Activated CD4-positive, alpha-beta T cell treated with anti-CD3 and anti-CD28 coated beads, Interleukin-2, amount 10 ng/mL, durations not matched to agents 24 days and 14 days (primary cell): ENCODE measurements around the gene LYPLA2. TPM values are rescaled to one million over a fixed set of nuclear protein-coding genes. Genes with fewer than 3 reads are reported as not detected.
"Not testable (repeated sequence)": the region's sequence is repeated elsewhere in the genome, so short reads cannot be mapped to it uniquely, and the experiment has no call there.

ENCODE experiments used
- DNase-seq: peaks from one replicate; pipeline ENCODE4 v3.0.0; 2022
- H3K27ac Mint-ChIP-seq: one replicate; pipeline ENCODE4 v1.8.0; 2022; ENCODE audit warnings: mild to moderate bottlenecking, mixed read lengths
- H3K27me3 Mint-ChIP-seq: one replicate; pipeline ENCODE4 v1.8.0; 2022; ENCODE audit warnings: mixed read lengths
- H3K36me3 Mint-ChIP-seq: one replicate; pipeline ENCODE4 v1.8.0; 2022; ENCODE audit warnings: low read depth, mild to moderate bottlenecking, mixed read lengths
- H3K4me1 Mint-ChIP-seq: one replicate; pipeline ENCODE4 v1.8.0; 2021; ENCODE audit warnings: mixed read lengths
- H3K4me3 Mint-ChIP-seq: one replicate; pipeline ENCODE4 v1.8.0; 2022; ENCODE audit warnings: mild to moderate bottlenecking, moderate library complexity, mixed read lengths
- H3K9me3 Mint-ChIP-seq: one replicate; pipeline ENCODE4 v1.8.0; 2021; ENCODE audit warnings: mixed read lengths
- intact Hi-C: fragments of 100-400 bp; cut with micrococcal nuclease; formaldehyde crosslinking; loops from one replicate; pipeline ENCODE4 v1.15.1; 2023
- total RNA-seq: library from RNA; stranded (reverse); gene quantifications from 2 replicates; pipeline ENCODE4 v1.2.3, GENCODE V29; 2022

LYPLA2 gene
- total RNA-seq, 1 donor from 2014 or later, result 92.4 TPM

DNA sequence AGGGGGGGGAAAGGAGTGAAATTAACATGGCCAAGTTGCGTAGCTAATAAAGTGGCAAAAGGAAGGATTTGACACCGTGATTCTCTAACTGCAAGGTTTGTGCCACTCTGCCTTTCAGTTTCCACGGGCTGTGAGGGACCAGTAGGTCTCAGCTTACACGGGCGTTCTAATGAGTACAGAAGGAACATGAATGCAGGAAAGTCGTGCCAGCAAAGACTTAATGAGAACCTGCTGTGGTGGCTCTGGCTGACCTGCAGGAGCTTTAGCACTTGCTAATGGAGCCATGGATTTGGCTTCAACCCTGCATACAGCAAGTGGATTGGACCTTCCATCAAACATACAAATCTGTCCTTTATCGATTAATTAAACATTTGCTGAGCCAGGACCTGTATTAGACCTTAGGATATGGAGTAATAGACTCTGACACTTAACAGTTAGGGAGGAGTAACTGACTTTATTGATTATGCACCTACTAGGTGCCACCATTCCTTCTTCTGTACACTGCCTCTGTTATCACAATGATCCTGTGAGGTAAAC, 27.8 kb upstream of the LYPLA2 start:
- H3K36me3 Mint-ChIP-seq, result peaks cover 31% of the 10 kb centered on the region
- DNase-seq, result no peak
- H3K27ac Mint-ChIP-seq, result no peak overlapping the region
- H3K4me3 Mint-ChIP-seq, result no peak overlapping the region
- intact Hi-C loops, result no loop called here
- no peaks in the 10 kb centered on the region for H3K27me3 Mint-ChIP-seq
- peaks cover 1% of the 10 kb centered on the region for H3K4me1 Mint-ChIP-seq
- no peaks in the 10 kb centered on the region for H3K9me3 Mint-ChIP-seq

DNA sequence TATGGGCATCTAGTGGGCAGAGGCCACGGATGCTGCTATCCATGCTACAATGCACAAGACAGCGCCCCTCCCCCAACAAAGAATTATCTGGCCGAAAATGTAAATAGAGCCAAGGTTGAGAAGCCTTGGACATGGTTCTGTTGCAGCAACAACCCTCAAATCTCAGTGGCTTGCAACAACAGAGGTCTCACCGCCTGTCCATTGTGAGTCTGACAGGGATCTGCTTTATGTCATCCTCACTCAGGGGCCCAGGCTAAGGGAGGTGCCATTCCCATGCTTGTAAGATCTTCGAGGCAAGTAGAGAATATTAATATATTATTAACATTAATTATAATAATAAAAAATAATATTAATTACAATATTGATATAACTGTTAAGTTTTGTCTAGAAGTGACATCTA, 22.2 kb upstream of the LYPLA2 start:
- Mint-ChIP-seq H3K36me3 (peaks cover 5% of the 10 kb centered on the region), H3K4me1 (peaks cover 4% of the 10 kb centered on the region), H3K4me3 (no peak overlapping the region), H3K9me3 (no peaks in the 10 kb centered on the region), H3K27me3 (no peaks in the 10 kb centered on the region), H3K27ac (no peak overlapping the region)
- intact Hi-C loops, result no loop called here
- DNase-seq, result no peak

DNA sequence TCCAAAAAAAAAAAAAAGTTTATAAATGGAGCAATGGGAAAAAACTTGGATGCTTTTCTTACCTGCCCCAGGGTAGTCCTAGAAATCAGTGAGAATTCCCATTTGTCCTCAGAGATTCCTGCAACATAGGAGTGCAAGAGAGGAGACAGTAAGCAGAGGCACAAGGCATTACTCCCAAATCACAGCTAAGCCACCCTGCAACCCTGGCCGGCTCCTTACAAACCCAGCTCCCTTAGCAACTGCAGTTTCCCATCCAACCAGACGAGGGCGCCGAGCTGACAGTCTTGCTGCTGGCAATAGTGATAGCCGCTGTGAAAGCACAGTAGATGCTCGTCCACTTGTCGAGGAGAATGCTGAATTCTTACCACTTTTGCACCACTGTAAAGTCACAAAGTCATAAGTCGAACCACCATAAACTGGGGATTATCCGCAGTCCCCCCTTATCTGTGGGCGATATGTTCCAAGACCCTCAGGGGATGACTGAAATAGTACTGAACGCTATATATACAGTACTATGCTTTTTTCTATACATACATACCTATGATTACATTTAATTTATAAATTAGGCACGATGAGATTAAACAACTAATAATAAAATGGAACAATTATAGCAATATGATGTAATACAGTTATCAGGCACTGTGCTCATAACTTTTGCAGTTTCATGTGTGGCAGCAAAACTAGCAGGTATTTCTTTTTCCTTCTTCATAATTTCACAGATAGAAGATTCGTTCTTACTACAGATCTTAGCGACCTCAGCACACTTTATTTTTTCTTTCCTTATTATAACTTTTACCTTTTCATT, 18.7 kb upstream of the LYPLA2 start:
- DNase-seq, result peak; percentile 96
- H3K4me1 Mint-ChIP-seq, result peaks cover 12% of the 10 kb centered on the region
- intact Hi-C loops, result loop anchor here (1.0 kb wide), 1 partner anchor 145 kb away; no protein-coding TSS in a partner anchor
- H3K9me3 Mint-ChIP-seq, result no peaks in the 10 kb centered on the region
- peaks cover 1% of the 10 kb centered on the region for H3K36me3 Mint-ChIP-seq
- H3K27ac Mint-ChIP-seq, result no peak overlapping the region
- no peak overlapping the region for H3K4me3 Mint-ChIP-seq
- H3K27me3 Mint-ChIP-seq, result no peaks in the 10 kb centered on the region

DNA sequence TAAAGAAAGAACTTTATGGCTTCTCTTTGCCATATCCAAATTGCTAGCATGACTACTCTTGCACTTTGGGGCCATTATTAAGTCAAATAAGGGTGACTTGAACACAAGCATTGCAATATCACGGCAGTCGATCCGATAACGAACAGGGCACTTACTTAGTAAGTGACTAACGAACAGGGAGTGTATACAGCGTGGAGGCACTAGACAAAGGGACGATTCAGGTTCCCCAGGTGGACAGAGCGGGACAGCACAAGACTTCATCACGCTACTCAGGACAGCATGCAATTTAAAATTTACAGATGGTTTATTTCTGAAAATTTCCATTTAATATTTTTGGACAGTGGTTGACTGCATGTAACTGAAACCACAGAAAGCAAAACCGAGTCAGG, 18.1 kb upstream of the LYPLA2 start:
- H3K27me3 Mint-ChIP-seq, result no peaks in the 10 kb centered on the region
- peaks cover 12% of the 10 kb centered on the region for H3K4me1 Mint-ChIP-seq
- DNase-seq, result no peak
- H3K36me3 Mint-ChIP-seq, result peaks cover 1% of the 10 kb centered on the region
- H3K27ac Mint-ChIP-seq, result no peak overlapping the region
- intact Hi-C loops, result loop anchor here (1.0 kb wide), 1 partner anchor 144 kb away; no protein-coding TSS in a partner anchor
- H3K9me3 Mint-ChIP-seq, result no peaks in the 10 kb centered on the region
- H3K4me3 Mint-ChIP-seq, result no peak overlapping the region

DNA sequence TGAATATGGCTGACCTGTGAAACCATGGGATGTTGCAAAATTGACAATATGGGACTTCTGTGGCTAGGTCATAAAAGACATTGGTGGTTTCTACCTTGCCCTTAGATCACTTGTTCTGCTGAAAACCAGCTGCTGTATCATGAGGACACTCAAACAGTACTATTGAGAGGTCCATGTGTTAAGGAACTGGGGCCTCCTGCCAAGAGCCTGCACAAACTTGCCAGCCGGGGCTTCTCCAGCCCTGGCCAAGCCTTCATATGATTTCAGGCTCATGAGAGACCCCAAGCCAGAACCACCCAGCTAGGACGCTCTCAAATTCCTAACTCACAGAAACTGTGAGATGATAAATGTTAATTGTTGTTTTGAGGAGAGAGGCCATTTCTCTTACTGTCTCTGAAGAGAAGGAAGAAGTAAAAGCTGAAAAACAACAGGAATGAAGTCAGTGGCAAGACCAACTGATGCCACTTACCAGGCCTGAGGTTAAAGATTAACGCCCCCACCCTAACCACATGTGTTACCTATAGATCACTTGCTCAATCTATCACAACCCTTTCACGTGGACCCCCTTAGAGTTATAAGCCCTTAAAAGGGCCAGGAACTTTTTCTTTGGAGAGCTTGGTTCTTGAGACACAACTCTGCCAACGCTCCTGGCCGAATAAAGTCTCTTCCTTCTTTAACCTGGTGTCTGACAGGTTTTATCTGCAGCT, 16.6 kb upstream of the LYPLA2 start:
- Mint-ChIP-seq H3K36me3 (peaks cover 2% of the 10 kb centered on the region), H3K9me3 (no peaks in the 10 kb centered on the region), H3K4me1 (peaks cover 15% of the 10 kb centered on the region), H3K27me3 (no peaks in the 10 kb centered on the region), H3K27ac (no peak overlapping the region), H3K4me3 (no peak overlapping the region)
- no peak for DNase-seq
- intact Hi-C loops, result no loop called here

DNA sequence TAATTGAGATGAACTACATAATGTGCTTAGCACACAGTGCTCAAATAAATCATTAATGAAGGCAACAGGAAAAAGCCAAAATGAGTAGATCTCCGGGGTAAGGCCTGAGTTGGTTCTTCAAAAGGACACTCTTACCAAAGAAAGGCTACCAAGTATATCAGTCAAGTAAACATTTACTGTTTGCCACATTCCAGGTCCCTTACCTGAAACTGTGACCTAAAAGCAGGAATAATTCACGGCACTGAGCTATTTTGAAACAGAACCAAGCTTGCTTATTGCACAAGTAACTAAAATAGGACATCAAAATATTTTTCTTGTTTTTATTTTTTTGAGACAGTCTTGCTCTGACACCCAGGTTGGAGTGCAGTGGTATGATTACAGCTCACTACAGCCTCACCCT, 14.7 kb upstream of the LYPLA2 start:
- H3K4me3 Mint-ChIP-seq, result no peak overlapping the region
- peaks cover 27% of the 10 kb centered on the region for H3K4me1 Mint-ChIP-seq
- H3K36me3 Mint-ChIP-seq, result peaks cover 11% of the 10 kb centered on the region
- intact Hi-C loops, result no loop called here
- no peak for DNase-seq
- H3K9me3 Mint-ChIP-seq, result no peaks in the 10 kb centered on the region
- no peaks in the 10 kb centered on the region for H3K27me3 Mint-ChIP-seq
- no peak overlapping the region for H3K27ac Mint-ChIP-seq

DNA sequence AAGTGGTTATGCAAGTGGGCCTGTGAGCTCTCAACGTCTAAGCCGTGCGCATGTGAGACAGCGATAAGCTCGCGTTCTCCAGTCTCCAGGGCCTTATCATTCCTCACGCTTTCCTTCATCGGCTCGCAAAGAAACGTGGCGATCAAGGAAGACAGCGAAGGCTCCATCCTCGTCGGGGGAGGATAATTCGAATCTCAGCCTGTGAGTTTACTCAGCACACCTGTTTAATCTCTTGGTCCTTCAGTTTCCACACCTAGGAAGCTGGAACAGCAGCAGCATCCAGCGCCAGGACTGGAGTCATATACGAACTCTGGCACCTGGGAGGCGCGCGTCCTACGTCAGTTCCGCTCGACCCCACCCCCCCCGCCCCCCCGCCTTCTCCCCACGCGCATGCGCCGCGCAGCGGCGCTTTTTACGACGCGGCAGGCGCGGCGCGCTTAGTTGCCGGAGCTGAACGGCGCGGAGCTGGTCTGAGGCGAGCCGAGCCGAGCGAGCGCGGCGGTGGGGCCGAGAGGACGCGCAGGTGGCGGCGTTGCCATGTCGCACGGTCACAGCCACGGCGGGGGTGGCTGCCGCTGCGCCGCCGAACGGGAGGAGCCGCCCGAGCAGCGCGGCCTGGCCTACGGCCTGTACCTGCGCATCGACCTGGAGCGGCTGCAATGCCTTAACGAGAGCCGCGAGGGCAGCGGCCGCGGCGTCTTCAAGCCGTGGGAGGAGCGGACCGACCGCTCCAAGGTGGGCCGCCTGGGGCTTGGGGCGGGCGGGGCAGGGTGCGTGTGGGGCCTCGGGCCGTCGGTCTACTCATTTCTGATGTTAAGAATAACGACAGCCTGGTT, 12.7 kb upstream of the LYPLA2 start, which contains the start of gene PITHD1:
Gene PITHD1, plus strand, starts transcription at position 440 of the 836 bp plus-strand sequence. Its CDS starts 98 bp downstream, at position 538.
- H3K36me3 Mint-ChIP-seq, result peaks cover 19% of the 10 kb centered on the region
- peaks cover 30% of the 10 kb centered on the region for H3K4me1 Mint-ChIP-seq
- H3K9me3 Mint-ChIP-seq, result no peaks in the 10 kb centered on the region
- H3K27me3 Mint-ChIP-seq, result no peaks in the 10 kb centered on the region
- H3K27ac Mint-ChIP-seq, result peak within 1 kb of the TSS; percentile 86
- peak; percentile 95 for DNase-seq
- H3K4me3 Mint-ChIP-seq, result peak within 1 kb of the TSS; percentile 88
- intact Hi-C loops, result loop anchor here (1.0 kb wide), 2 partner anchors 13 to 22 kb away; partner anchors contain the start of genes GALE and LYPLA2

DNA sequence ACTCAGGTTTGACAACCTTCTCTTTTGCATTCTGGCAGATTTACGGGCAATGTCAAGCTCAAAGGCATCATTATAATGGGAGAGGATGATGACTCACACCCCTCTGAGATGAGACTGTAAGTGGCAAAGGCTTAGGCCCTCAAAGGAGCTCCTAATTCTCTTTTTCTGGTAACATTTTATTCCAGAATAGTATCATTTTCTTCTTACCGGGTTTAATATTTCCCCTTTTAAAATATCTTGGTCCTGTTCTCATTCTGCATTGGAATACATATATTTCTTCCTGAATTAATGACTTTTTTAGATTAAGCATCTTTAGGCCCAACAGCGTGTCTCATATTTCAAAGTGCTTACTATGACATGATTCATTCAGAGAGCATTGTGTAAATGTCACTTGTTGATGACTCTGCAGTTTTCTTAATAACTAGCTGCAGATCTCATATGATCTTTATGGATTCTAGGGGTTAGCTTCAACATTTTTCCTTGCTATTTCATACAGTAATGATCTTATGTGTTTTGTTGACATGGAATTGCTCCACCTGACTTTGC, 11.0 kb upstream of the LYPLA2 start:
- DNase-seq, result no peak
- H3K4me3 Mint-ChIP-seq, result peak overlapping the region; percentile 88
- peaks cover 25% of the 10 kb centered on the region for H3K4me1 Mint-ChIP-seq
- no peaks in the 10 kb centered on the region for H3K9me3 Mint-ChIP-seq
- H3K27me3 Mint-ChIP-seq, result no peaks in the 10 kb centered on the region
- H3K36me3 Mint-ChIP-seq, result peaks cover 27% of the 10 kb centered on the region
- intact Hi-C loops, result no loop called here
- peak overlapping the region; percentile 72 for H3K27ac Mint-ChIP-seq

DNA sequence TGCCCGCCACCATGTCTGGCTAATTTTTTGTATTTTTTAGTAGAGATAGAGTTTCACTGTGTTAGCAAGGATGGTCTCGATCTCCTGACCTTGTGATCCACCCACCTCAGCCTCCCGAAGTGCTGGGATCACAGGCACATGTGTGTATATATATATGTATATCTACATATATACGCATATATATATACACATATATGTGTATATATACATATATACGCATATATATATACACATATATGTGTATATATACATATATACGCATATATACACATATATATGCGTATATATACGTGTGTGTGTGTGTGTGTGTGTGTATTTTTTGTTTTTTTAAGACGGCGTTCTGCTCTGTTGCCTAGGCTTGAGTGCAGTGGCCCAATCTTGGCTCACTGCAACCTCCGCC, 7.8 kb upstream of the LYPLA2 start:
- H3K9me3 Mint-ChIP-seq, H3K4me3 Mint-ChIP-seq, intact Hi-C loops, H3K27ac Mint-ChIP-seq, DNase-seq, H3K27me3 Mint-ChIP-seq: not testable (repeated sequence)
- peaks cover 55% of the 10 kb centered on the region for H3K36me3 Mint-ChIP-seq
- H3K4me1 Mint-ChIP-seq, result peaks cover 18% of the 10 kb centered on the region

DNA sequence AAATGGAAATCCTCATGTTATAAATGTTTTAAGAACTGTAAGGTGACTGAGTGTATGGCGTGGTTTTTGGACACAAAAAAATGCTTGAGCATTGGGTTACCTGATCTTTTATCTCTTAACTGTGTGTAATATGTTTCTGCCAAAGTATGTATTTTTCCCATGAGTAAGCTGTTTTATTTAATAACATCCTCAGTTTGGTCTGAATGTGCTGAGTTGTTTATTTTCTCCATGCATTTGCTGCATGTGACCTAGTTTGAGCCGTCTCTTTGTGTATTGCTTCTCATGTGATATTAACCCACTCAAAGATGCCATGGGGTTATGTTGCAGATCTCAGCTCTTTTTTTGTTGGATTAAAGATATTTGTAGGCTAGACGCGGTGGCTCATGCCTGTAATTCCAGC, 6.1 kb upstream of the LYPLA2 start:
- Mint-ChIP-seq H3K27ac (no peak overlapping the region), H3K36me3 (peaks cover 58% of the 10 kb centered on the region), H3K9me3 (no peaks in the 10 kb centered on the region), H3K4me1 (peaks cover 12% of the 10 kb centered on the region), H3K27me3 (no peaks in the 10 kb centered on the region), H3K4me3 (no peak overlapping the region)
- no peak for DNase-seq
- intact Hi-C loops, result no loop called here

DNA sequence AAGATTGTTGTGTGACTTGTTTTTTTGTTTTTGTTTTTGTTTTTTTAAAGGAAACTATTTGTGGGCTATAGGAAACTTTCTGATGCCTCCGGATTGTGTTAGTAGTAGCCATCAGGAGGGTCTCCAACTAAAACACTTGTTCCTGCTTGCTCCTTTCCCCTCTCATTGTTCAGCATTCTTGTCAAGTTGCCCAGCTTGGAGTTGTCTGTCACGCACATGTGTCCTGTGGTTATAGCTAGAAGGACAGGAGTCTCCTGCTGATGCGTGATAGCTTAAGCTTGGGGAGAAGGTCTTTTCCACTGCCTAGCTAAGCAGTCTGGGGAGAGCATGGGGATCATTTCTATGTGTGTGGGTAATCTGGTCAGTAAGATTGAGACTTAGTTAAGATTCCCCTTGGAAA, 3.2 kb upstream of the LYPLA2 start:
- intact Hi-C loops, result no loop called here
- H3K36me3 Mint-ChIP-seq, result peaks cover 53% of the 10 kb centered on the region

DNA sequence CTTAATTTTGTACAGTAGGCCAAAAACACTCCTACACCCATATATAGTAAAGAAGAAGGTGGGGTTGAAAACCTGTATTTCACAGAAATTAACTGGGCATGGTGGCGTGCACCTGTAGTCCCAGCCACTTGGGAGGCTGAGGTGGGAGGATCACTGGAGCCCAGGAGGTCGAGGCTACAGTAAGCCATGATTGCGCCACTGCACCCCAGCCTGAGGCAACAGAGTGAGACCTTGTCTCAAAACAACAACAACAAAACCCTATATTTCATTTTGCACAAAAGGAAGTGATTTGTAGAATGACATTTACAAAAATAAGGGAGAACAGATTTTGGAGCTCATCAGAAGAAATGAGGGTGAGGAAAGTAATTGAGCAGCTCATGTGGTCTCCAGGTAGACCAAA, 2.2 kb upstream of the LYPLA2 start:
- DNase-seq, result no peak
- Mint-ChIP-seq H3K27ac (no peak overlapping the region), H3K4me1 (peaks cover 22% of the 10 kb centered on the region), H3K27me3 (no peaks in the 10 kb centered on the region), H3K4me3 (no peak overlapping the region), H3K9me3 (no peaks in the 10 kb centered on the region), H3K36me3 (peaks cover 56% of the 10 kb centered on the region)
- intact Hi-C loops, result no loop called here

More for the DNA sequence above, 3.2 kb upstream of the LYPLA2 start:
- no peaks in the 10 kb centered on the region for H3K27me3 Mint-ChIP-seq
- peaks cover 20% of the 10 kb centered on the region for H3K4me1 Mint-ChIP-seq
- H3K9me3 Mint-ChIP-seq, result no peaks in the 10 kb centered on the region
- DNase-seq, result no peak
- H3K4me3 Mint-ChIP-seq, result no peak overlapping the region
- H3K27ac Mint-ChIP-seq, result no peak overlapping the region

DNA sequence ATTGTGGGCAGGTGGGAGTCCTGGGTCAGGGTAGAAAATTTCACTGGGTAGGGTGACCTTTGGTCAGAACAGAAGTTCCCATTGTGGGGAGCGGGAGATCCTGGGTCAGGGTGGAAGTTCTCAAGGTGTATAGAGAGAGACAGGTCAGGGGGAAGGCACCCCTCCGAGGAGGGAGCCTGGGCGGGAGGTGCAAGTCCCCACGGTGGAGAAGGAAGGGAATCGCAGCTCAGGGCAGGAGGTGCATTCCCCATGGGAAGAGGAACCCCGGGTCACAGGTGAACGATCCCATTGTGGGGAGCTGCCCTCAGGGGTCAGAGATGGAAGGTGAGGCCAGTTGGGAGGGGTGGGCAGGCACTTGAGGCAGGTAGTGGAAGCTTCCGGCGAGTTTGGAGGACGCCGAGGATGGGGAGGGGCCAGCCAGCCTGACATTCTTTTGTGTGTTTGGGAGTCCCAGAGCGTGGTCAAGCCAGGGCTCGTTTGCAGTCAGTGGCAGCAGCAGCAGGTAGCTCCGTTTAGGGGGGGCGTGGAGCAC, 637 bp downstream of the LYPLA2 start:
- intact Hi-C loops, result loop anchor here (1.0 kb wide), 2 partner anchors 9 to 13 kb away; partner anchors contain the start of genes GALE and PITHD1
- DNase-seq, result peak; percentile 79

More for the DNA sequence above, 637 bp downstream of the LYPLA2 start:
- peak overlapping the region; percentile 92 for H3K4me3 Mint-ChIP-seq
- H3K27ac Mint-ChIP-seq, result peak overlapping the region; percentile 91
- H3K4me1 Mint-ChIP-seq, result peaks cover 23% of the 10 kb centered on the region
- H3K36me3 Mint-ChIP-seq, result peaks cover 50% of the 10 kb centered on the region
- no peaks in the 10 kb centered on the region for H3K27me3 Mint-ChIP-seq
- H3K9me3 Mint-ChIP-seq, result no peaks in the 10 kb centered on the region
